ENCODE measurements around the gene SLC26A9.

DNA sequence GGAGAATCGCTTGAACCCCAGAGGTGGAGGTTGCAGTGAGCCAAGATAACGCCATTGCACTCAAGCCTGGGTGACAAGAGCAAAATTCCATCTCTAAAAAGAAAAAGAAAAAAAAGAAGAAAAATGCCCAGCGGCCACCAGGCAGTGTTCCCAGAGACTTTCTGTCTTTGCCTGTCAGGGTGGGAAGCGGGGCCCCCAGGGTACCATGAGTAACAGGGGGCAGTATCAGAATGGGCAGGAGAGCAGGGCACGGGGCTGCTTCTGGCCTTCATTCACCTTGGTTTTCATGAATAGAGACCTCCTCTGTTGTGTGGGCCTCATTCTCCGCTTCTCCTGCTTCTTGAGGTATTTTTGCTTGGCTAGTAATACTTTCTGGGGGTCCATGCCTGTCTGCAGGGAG lies 20.4 kb downstream of the SLC26A9 start:
- TF ChIP-seq, protein P1, sequence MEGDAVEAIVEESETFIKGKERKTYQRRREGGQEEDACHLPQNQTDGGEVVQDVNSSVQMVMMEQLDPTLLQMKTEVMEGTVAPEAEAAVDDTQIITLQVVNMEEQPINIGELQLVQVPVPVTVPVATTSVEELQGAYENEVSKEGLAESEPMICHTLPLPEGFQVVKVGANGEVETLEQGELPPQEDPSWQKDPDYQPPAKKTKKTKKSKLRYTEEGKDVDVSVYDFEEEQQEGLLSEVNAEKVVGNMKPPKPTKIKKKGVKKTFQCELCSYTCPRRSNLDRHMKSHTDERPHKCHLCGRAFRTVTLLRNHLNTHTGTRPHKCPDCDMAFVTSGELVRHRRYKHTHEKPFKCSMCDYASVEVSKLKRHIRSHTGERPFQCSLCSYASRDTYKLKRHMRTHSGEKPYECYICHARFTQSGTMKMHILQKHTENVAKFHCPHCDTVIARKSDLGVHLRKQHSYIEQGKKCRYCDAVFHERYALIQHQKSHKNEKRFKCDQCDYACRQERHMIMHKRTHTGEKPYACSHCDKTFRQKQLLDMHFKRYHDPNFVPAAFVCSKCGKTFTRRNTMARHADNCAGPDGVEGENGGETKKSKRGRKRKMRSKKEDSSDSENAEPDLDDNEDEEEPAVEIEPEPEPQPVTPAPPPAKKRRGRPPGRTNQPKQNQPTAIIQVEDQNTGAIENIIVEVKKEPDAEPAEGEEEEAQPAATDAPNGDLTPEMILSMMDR (IDR thresholded peaks at IDR 0.05), result no peak
- no peak for TF ChIP-seq EZH2 (IDR thresholded peaks at IDR 0.05)
